Astrocyte of the spinal cord (primary cell): ENCODE results near the gene SUDS3.

Source experiments
- DNase-seq: peaks from one replicate; pipeline ENCODE4 v3.0.0; 2011; ENCODE audit warnings: low read depth, low spot score
- H3K4me3 ChIP-seq: 2 replicates; pipeline ENCODE4 v1.5.1; 2011; ENCODE audit warnings: low read depth, mild to moderate bottlenecking, low read length, moderate library complexity
- in situ Hi-C: cut with HindIII; loops from 2 replicates; pipeline ENCODE4 v1.10.0; 2017; ENCODE audit warnings: low sequenced_read_pairs
- TF ChIP-seq, protein P1 (sequence below): IDR thresholded peaks from 2 replicates; pipeline ENCODE4 v1.5.1; 2012; ENCODE audit warnings: low read depth, mild to moderate bottlenecking, low read length, inconsistent platforms

SUDS3 gene

DNA sequence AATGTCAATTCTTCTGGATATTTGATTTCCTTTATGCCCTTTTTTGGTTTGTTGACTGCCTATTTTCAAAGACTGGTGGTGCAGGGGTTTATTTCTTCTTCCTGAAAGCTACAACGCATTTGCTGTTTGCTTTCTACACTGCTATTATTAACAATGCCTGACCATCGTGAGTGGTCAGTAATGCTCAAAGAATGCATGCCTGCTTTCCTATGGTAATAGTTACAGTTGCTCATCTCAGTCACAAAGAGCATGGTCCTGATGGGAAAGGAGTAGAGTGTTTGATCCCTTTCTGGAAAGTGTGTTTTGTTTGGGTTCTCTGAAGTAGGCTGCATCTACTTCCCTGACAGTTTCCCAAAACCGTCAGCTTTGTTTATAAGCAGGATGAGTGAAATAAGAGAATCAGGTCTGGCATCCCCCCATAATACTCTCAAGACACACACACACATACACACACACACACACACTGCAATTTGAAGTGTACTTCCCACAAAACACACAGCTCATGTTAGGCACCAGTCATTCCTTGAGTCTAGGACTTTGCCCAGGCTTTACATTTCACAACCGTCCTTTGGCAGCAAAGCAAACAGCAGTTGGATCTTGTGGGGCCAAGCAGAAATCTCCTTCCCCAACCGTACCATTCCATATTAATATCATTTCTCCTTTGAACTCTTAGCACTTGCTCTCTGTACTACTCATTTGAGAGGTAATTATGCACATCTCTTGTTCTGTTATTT, 56.6 kb downstream of the SUDS3 start:
- in situ Hi-C loops = no loop called here
- H3K4me3 ChIP-seq = no peak overlapping the region
- peak; percentile 0 for DNase-seq
- TF ChIP-seq, protein P1, sequence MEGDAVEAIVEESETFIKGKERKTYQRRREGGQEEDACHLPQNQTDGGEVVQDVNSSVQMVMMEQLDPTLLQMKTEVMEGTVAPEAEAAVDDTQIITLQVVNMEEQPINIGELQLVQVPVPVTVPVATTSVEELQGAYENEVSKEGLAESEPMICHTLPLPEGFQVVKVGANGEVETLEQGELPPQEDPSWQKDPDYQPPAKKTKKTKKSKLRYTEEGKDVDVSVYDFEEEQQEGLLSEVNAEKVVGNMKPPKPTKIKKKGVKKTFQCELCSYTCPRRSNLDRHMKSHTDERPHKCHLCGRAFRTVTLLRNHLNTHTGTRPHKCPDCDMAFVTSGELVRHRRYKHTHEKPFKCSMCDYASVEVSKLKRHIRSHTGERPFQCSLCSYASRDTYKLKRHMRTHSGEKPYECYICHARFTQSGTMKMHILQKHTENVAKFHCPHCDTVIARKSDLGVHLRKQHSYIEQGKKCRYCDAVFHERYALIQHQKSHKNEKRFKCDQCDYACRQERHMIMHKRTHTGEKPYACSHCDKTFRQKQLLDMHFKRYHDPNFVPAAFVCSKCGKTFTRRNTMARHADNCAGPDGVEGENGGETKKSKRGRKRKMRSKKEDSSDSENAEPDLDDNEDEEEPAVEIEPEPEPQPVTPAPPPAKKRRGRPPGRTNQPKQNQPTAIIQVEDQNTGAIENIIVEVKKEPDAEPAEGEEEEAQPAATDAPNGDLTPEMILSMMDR = no peak

DNA sequence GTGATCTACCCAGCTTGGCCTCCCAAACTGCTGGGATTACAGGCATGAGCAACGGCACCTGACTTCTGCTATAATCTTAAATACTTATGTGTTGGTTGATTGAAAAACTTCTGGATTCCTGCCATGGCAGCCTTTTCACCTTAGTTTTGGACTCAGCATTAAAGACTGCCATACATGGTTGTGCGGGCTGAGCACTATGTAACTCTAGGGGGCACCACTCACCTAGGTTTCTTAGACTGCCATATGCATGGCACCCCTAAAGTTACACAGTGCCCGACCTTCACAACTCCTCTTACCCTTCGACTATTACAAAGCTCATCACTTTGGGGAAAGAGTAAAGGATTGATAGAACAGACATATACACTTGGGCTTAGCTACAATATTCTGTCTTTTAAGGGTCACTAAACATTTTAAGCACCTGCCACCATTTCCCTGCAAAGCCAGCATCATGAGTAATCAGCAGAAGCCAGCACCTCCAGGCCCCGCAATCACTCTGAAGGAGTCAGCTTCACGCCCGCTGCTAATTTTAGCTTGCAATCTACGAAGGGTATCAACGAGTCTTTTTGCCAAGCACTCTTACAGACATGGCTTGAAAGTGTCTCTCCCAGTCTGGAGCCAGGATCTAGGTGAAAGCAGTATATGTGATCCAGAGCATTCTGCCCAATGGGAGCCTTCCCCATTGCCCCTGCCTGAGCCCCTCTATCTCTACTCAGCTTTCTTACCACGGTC, 59.8 kb downstream of the SUDS3 start:
- DNase-seq = no peak
- TF ChIP-seq, protein P1 = no peak
- in situ Hi-C loops = no loop called here
- H3K4me3 ChIP-seq = no peak overlapping the region

- TF ChIP-seq, protein P1 = no peak
- DNase-seq = peak; percentile 3
- H3K4me3 ChIP-seq = no peak overlapping the region
- in situ Hi-C loops = no loop called here
Measured at GRCh38 chr12:118436986-118437385, 60.6 kb downstream of the SUDS3 start.

DNA sequence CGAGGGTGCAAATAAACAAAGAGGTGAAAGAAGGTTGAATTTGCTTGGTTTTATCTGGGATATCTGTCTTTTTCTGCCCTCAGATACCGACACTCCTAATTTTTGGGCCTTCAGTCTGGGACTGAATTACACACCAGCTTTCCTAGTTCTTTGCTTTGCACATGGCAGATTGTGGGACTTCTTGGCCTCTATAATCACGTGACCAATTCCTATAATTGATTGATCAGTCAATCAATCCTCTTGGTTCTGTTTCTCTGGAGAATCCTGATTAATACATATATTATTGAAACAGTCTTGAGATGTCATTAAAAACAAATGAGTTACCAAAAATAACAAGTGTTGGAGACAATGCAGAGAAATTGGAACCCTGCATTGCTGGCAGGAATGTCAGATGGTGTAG, 62.7 kb downstream of the SUDS3 start:
- no peak for DNase-seq
- H3K4me3 ChIP-seq = no peak overlapping the region
- in situ Hi-C loops = no loop called here
- TF ChIP-seq, protein P1 = no peak

GRCh38 chr12:118446247-118446646, 69.9 kb downstream of the SUDS3 start:
- in situ Hi-C loops = no loop called here
- no peak overlapping the region for H3K4me3 ChIP-seq
- TF ChIP-seq, protein P1 = no peak
- no peak for DNase-seq

DNA sequence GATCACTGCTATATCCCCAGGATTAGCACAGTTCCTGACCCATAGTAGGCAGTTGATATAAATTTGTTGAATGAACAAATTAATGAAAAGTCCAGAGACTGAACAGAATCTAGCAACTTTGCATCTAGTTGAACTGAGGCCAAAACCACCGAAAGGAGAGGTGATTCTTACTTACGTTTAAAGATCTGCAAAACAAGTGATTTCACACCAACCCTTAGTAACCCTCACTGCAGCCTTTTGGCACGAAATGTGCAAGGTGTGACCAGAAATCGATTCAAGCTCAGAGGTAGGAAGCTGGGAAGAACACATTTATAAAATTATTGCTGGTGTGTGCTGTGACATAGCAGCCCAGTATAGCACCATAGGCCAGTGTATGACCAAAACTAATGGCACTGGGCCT, 70.8 kb downstream of the SUDS3 start:
- DNase-seq = no peak
- in situ Hi-C loops = no loop called here
- H3K4me3 ChIP-seq = no peak overlapping the region
- TF ChIP-seq, protein P1 = no peak
